IPS-15b (cell line): ENCODE results near the gene WDR18.
A peak's percentile ranks its signal among the peaks of the same experiment; 100 is the strongest.

Source experiments
- H3K27me3 ChIP-seq: one replicate; pipeline ENCODE4 v1.6.1; 2013; ENCODE audit warnings: low read length; ENCODE audit not compliant: control insufficient read depth, insufficient read depth
- H3K36me3 ChIP-seq: one replicate; pipeline ENCODE4 v1.6.1; 2013; ENCODE audit warnings: low read length; ENCODE audit not compliant: control insufficient read depth, insufficient read depth
- H3K4me1 ChIP-seq: one replicate; pipeline ENCODE4 v1.6.1; 2013; ENCODE audit warnings: mild to moderate bottlenecking, low read length; ENCODE audit not compliant: control insufficient read depth, insufficient read depth
- H3K4me3 ChIP-seq: one replicate; pipeline ENCODE4 v1.5.1; 2013; ENCODE audit warnings: low read depth, low read length
- H3K9ac ChIP-seq: one replicate; pipeline ENCODE4 v1.6.1; 2013; ENCODE audit warnings: low read depth, mild to moderate bottlenecking, low read length
- H3K9me3 ChIP-seq: one replicate; pipeline ENCODE4 v1.6.1; 2013; ENCODE audit warnings: mild to moderate bottlenecking, low read length; ENCODE audit not compliant: control insufficient read depth, insufficient read depth

The WDR18 gene

DNA sequence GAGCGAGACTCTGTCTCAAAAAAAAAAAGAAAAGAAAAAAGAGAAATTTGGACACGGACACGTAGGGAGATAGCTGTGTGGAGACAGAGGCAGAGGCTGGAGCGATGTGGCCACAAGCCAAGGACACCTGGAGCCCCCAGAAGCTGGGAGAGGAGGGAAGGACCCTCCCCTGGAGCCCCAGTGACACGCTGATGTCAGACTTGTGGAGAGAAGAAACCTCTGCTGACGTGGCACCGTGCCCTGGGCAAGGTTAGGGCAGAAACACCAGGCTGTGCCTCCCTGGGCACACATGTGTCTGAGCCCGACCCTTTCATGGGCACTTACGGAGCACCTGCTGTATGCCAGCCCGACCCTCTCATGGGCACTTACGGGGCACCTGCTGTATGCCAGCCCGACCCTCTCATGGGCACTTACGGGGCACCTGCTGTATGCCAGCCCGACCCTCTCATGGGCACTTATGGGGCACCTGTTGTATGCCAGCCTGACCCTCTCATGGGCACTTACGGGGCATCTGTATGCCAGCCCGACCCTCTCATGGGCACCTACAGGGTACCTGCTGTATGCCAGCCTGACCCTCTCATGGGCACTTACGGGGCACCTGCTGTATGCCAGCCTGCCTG lies 40.5 kb upstream of the WDR18 start:
- Histone ChIP-seq H3K4me1 (no peaks in the 10 kb centered on the region), H3K36me3 (peaks cover 22% of the 10 kb centered on the region), H3K4me3 (no peak overlapping the region), H3K9me3 (no peaks in the 10 kb centered on the region), H3K27me3 (no peaks in the 10 kb centered on the region), H3K9ac (no peak overlapping the region)

DNA sequence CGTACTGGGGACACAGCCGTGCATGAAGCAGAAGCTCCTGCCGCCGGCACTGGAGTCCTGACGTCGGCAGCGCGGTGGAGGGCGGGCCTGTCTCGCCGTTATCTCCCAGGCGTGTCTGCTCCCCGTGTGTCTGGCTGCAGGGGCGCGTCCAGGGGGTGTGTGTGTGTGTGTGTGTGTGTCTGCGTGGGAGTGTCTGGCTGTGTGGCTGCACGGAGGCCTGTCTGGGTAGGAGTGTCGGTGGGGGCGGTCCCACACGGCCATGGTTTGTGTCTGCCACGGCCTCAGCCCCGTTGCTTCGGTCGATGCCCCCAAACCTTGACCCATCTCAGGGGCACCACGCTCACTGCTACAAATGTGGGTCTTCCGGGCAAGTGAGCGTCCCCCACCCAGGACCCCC lies 40.0 kb upstream of the WDR18 start:
- H3K4me3 ChIP-seq, result no peak overlapping the region
- H3K9me3 ChIP-seq, result no peaks in the 10 kb centered on the region
- no peaks in the 10 kb centered on the region for H3K4me1 ChIP-seq
- H3K27me3 ChIP-seq, result no peaks in the 10 kb centered on the region
- peaks cover 22% of the 10 kb centered on the region for H3K36me3 ChIP-seq
- H3K9ac ChIP-seq, result no peak overlapping the region

DNA sequence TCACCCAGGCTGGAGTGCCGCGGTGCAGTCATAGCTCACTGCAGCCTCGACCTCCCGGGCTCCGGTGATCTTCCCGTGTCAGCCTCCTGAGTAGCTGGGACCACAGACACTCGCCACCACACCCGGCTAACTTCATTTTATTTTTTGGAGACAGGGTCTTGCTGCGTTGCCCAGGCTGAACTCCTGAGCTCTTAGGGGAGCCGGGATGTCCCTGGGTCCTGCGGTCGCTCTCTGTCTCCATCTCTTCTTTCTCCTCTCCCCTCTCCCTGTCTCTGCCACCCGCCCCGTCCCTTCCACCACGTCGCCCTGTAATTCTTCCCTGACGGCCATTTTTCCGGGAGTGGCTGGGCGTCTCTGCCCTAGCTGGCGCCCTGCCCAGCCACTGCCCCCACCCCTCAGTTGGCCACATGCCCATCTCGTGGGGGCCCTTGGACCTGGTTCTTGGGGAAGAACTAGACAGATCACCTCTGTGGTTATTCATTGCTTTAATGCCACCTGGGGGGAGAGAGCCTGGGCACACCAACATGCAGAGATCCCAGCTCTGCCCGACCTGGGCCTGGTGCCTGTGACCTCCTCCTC lies 39.4 kb upstream of the WDR18 start:
- Histone ChIP-seq H3K9ac (no peak overlapping the region), H3K4me3 (no peak overlapping the region), H3K4me1 (no peaks in the 10 kb centered on the region), H3K36me3 (peaks cover 22% of the 10 kb centered on the region), H3K9me3 (no peaks in the 10 kb centered on the region), H3K27me3 (no peaks in the 10 kb centered on the region)

DNA sequence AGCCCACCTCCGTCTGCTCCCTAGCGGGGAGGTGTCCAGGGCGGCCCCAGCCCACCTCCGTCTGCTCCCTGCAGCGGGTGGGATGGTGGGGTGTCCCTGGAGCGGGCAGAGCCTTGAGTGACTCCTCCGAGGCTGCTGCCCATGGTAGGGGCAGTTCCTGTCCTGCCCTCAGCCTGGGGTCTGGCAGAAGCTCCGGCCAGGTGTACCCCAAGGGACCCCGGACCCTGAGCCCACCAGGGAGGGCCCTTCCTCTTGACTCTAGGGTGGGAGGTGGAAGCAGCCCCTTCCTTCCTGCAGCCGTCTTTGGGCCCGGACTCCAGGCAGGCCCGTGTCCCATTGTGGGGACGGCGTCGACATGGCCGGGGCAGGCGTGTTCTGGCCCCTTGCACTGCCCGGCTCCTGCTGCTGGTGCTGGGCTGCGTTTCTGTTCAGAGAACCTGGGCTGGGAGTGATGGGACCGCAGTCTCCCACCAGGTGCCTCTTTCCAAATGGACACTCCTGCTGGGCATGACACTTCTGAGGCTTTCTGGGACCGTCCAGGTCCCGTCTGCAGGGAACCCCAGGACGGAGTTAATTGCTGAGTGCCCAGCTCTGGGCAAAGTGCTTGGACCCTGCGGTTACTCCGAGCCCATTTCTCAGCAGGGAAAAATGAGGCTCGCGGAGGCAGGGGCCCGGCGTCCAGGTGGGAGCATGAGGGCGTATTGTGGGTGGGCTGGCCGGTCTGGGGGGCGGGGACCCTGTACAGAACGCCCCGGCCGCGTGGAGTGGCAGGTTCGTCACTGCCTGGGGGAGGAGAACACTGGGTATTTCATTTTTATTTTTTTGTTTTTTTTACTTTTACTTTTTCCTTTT lies 38.5 kb upstream of the WDR18 start:
- Histone ChIP-seq H3K9ac (no peak overlapping the region), H3K9me3 (no peaks in the 10 kb centered on the region), H3K4me1 (no peaks in the 10 kb centered on the region), H3K36me3 (peaks cover 21% of the 10 kb centered on the region), H3K27me3 (no peaks in the 10 kb centered on the region), H3K4me3 (no peak overlapping the region)

DNA sequence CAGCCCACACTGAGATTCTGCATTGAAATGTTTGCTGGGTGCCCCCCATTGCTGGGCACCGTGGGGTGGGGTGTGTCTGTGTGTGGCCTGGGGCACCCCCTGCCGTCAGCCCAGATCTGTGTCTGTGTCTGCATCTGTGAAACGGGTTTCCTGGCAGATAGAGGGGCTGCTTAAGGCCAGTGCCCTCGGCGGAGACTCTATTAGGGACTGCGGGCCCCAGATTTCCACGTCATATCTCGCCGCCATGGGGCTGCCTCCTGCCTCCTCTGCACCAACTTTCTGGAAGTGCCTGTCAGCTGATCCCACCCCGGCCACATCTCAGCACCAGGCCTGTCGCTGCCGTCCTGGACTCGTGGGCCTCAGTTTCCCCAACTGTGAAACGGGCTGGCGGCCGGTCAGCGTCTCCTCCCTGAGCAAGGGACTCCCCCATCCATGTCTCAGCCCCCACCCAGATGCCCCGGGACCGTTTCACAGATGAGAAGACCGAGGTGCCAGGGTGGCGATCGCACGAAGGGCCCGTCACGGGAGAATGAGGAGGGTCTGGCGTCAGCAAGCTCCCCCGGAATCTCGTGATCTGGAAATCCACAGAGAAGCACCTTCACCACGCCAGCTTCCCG lies 36.9 kb upstream of the WDR18 start:
- H3K36me3 ChIP-seq, result peaks cover 12% of the 10 kb centered on the region
- no peak overlapping the region for H3K4me3 ChIP-seq
- no peak overlapping the region for H3K9ac ChIP-seq
- no peaks in the 10 kb centered on the region for H3K27me3 ChIP-seq
- no peaks in the 10 kb centered on the region for H3K9me3 ChIP-seq
- no peaks in the 10 kb centered on the region for H3K4me1 ChIP-seq

DNA sequence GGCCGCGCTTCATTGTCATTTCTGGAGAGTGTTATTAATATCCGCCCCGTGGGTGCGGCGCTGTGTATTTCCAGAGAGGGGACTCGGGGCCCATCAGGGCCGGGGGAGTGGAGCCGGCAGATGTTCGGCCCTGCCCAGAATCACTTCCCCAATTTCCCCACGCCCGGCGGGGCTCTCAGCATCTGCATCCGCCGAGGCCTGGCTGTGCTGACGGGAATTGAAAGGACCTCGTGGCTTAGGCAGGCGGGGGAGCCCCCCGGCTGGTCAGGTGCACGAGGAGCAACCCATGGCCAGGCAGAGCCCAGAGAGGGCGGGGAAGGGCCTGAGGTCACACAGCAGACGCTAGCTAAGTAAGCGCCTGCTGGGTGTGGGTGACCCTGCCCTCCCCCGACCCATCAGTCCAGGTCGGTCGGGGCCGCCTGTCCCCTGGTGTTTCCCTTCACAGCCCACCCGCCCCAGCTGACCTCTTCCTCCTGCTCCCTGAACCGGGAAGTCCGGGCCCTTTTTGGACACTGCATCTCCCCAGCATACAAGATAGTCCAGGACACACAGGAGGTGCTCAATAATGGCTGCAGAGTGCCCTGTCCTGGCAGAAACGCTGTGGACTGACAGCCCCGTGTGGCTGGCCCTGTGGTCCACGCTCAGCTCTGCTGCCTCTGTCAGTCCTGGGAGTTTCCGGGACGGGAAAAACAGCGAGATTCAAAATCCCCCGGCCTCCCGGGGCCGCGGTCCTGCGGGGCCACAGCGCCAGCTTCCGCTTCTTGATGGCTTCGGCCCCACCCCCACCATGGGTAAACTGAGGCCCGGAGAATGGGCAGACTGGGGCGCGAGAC lies 36.2 kb upstream of the WDR18 start:
- H3K4me3 ChIP-seq, result no peak overlapping the region
- no peak overlapping the region for H3K9ac ChIP-seq
- H3K27me3 ChIP-seq, result no peaks in the 10 kb centered on the region
- H3K36me3 ChIP-seq, result peaks cover 10% of the 10 kb centered on the region
- no peaks in the 10 kb centered on the region for H3K4me1 ChIP-seq
- no peaks in the 10 kb centered on the region for H3K9me3 ChIP-seq

DNA sequence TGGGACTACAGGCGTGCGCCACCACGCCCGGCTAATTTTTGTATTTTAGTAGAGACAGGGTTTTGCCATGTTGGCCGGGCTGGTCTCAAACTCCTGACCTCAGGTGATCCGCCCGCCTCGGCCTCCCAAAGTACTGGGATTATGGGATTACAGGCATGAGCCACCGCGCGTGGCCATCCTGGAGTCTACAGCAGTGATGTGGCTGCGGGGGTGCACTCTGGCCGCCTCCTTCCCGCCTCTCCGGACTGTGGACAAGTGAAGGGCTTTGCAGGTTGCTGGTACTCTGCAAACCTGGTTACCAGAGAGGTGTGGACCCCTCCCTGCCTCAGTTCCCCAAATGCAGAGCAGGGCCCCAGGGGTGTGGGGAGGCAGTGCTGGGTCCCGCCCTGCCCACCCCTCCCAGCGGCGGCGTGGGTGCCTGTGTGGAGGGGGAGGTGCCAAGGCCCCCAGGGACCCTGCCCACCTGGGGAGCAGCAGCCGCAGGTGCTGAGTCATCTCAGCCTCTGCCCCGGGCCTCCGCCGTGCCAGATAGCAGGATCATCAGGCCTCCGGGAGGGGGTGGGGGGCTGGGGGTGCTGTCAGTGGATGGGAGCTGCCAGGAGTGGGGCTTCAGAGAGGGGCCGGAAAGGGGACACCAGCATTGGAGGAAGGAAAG lies 35.2 kb upstream of the WDR18 start:
- Histone ChIP-seq H3K27me3 (no peaks in the 10 kb centered on the region), H3K4me3 (no peak overlapping the region), H3K9ac (no peak overlapping the region), H3K9me3 (no peaks in the 10 kb centered on the region), H3K4me1 (no peaks in the 10 kb centered on the region), H3K36me3 (peaks cover 10% of the 10 kb centered on the region)

DNA sequence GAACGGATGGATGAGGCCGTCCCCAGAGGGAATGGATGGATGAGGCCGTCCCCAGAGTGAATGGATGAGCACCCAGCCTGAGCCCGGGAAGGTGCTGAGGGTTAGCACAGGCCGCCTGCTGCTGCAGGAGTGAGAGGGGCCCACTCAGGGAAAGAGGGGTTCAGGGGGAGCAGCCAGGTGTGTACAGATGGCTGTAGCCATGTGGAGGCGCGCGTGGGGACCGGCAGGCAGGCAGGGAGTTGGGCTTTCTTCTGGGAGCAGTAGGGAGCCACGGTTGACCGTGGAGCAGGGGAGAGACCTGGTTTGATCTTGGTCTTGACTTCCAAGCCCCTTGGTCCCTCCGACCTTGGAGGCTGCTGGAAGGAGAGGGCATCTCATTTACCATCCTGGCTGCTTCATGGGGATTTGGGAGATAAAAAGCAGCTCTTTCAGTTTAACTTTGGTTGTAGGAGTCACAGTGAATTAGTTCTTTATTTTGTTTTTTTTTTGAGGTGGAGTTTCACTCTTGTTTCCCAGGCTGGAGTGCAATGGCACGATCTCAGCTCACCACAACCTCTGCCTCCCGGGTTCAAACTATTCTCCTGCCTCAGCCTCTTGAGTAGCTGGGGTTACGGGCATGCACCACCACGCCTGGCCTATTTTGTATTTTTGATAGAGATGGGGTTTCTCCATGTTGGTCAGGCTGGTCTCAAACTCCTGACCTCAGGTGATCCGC lies 33.6 kb upstream of the WDR18 start:
- no peaks in the 10 kb centered on the region for H3K27me3 ChIP-seq
- no peak overlapping the region for H3K4me3 ChIP-seq
- H3K36me3 ChIP-seq, result peaks cover 6% of the 10 kb centered on the region
- H3K9ac ChIP-seq, result no peak overlapping the region
- H3K4me1 ChIP-seq, result no peaks in the 10 kb centered on the region
- H3K9me3 ChIP-seq, result no peaks in the 10 kb centered on the region

DNA sequence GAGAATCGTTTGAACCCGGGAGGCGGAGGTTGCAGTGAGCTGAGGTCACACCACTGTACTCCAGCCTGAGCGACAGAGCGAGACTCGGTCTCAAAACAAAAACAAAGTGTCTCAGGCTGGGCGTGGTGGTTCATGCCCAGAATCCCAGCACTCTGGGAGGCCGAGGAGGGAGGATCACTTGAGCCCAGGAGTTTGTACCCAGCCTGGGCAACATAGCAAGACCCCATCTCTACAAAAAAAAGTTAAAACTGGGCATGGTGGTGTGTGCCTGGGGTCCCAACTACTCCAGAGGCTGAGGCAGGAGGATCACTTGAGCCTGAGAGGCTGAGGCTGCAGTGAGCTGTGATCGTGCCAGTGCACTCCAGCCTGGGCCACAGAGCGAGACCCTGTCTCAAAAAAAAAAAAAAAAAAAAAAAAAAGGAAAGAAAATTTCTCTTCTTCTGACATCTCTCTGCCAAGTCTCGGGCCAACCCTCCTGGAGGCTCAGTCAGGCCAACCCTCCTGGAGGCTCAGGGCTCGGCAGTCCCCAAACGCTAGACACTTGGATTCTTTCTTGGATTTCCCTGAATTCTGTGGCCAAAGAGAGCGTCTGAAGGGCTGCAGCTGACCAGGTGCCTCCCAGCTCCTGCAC lies 32.0 kb upstream of the WDR18 start:
- Histone ChIP-seq H3K9ac (peak overlapping the region; percentile 60), H3K27me3 (no peaks in the 10 kb centered on the region), H3K4me1 (no peaks in the 10 kb centered on the region), H3K9me3 (no peaks in the 10 kb centered on the region), H3K4me3 (no peak overlapping the region), H3K36me3 (peaks cover 5% of the 10 kb centered on the region)

DNA sequence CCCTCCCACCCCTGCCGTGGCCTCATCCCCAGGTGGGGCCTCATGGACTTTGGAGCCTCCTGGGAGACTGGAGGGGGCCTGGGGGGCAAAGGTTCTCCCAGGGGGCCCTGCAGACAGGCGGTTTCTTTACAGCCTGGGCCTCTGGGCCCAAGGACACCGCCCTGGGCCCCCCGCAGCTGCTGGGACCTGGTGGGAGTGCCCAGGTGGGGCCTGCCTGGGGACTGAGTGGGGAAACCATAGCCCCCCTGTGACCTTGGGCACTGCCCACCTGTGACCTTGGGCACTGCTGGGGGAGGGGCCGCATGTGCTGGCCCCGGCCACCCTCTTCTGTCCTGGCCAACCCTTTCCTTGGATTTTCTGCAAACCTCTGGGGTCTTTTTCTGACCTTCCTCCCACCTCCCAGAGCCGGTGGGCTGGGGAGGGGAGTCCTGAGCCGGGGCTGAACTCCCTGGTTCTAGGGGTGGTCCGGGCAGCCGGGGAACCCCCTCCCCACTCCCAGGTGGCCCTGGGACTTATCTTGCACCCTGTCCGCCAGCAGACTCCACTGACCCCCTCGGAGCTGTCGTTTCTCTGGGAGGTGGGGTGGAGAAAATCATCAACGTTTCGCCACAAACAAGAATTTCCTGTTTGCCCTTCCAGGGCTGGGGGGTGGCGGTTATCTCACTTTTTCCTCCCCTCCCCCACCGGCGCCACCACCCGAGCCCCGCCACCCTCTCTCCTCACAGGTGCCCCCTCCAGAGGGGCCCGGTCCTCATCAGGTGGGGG lies 31.3 kb upstream of the WDR18 start:
- H3K4me3 ChIP-seq, result peak overlapping the region; percentile 4

More for the DNA sequence above, 31.3 kb upstream of the WDR18 start:
- Histone ChIP-seq H3K4me1 (no peaks in the 10 kb centered on the region), H3K9ac (peak overlapping the region; percentile 60), H3K27me3 (no peaks in the 10 kb centered on the region), H3K9me3 (no peaks in the 10 kb centered on the region), H3K36me3 (peaks cover under 1% of the 10 kb centered on the region)
